Stimulated activated memory B cell treated with anti-CD40 and anti-IgM and Interleukin-4, amounts not matched to agents 10 μg/mL and 1 μg/mL and 100 μg/mL, for 72 hours (primary cell): ENCODE data around the gene HBZ.

Experiments
- ATAC-seq: fragments of 150-1000 bp; cut with Tn5 transposase; 2 replicates; pipeline ENCODE4 v1.10.0; 2021
- H3K27ac Mint-ChIP-seq: one replicate; pipeline ENCODE4 v1.8.0; 2022; ENCODE audit warnings: mild to moderate bottlenecking, mixed read lengths
- H3K27me3 Mint-ChIP-seq: one replicate; pipeline ENCODE4 v1.8.0; 2022; ENCODE audit warnings: mixed read lengths
- H3K36me3 Mint-ChIP-seq: one replicate; pipeline ENCODE4 v1.8.0; 2022; ENCODE audit warnings: mixed read lengths
- H3K4me1 Mint-ChIP-seq: one replicate; pipeline ENCODE4 v1.8.0; 2022; ENCODE audit warnings: mixed read lengths
- H3K4me3 Mint-ChIP-seq: one replicate; pipeline ENCODE4 v1.8.0; 2022; ENCODE audit warnings: mild to moderate bottlenecking, moderate library complexity, mixed read lengths
- H3K9me3 Mint-ChIP-seq: one replicate; pipeline ENCODE4 v1.8.0; 2022; ENCODE audit warnings: mixed read lengths

The HBZ gene

GRCh38 chr16:178668-179015 lies 26.2 kb downstream of the HBZ start:
- Mint-ChIP-seq H3K27ac (no peak overlapping the region), H3K36me3 (no peaks in the 10 kb centered on the region), H3K27me3 (peaks cover 41% of the 10 kb centered on the region), H3K4me1 (peaks cover 18% of the 10 kb centered on the region), H3K4me3 (no peak overlapping the region), H3K9me3 (no peaks in the 10 kb centered on the region)
- ATAC-seq = no peak

GRCh38 chr16:179211-180092 lies 27.0 kb downstream of the HBZ start:
- no peaks in the 10 kb centered on the region for H3K9me3 Mint-ChIP-seq
- H3K4me3 Mint-ChIP-seq = no peak overlapping the region
- peaks cover 33% of the 10 kb centered on the region for H3K27me3 Mint-ChIP-seq
- no peaks in the 10 kb centered on the region for H3K36me3 Mint-ChIP-seq
- no peak for ATAC-seq
- H3K4me1 Mint-ChIP-seq = peaks cover 13% of the 10 kb centered on the region
- H3K27ac Mint-ChIP-seq = no peak overlapping the region

GRCh38 chr16:180101-180675 lies 27.7 kb downstream of the HBZ start, which contains the start of gene HBQ1:
TSS of gene HBQ1 (plus strand) at chr16:180459. CDS start at chr16:180487, 28 bp downstream.
- H3K27ac Mint-ChIP-seq = no peak within 1 kb of the TSS
- H3K4me3 Mint-ChIP-seq = no peak within 1 kb of the TSS
- H3K27me3 Mint-ChIP-seq = peaks cover 25% of the 10 kb centered on the region
- peaks cover 6% of the 10 kb centered on the region for H3K4me1 Mint-ChIP-seq
- ATAC-seq = no peak
- no peaks in the 10 kb centered on the region for H3K9me3 Mint-ChIP-seq
- peaks cover 3% of the 10 kb centered on the region for H3K36me3 Mint-ChIP-seq

GRCh38 chr16:180681-181564 lies 28.5 kb downstream of the HBZ start:
- Mint-ChIP-seq H3K4me1 (no peaks in the 10 kb centered on the region), H3K27me3 (peaks cover 18% of the 10 kb centered on the region), H3K36me3 (peaks cover 10% of the 10 kb centered on the region), H3K4me3 (no peak overlapping the region), H3K27ac (no peak overlapping the region), H3K9me3 (no peaks in the 10 kb centered on the region)
- peak; percentile 84 for ATAC-seq

- Mint-ChIP-seq H3K27ac (no peak overlapping the region), H3K9me3 (no peaks in the 10 kb centered on the region), H3K4me1 (no peaks in the 10 kb centered on the region), H3K4me3 (no peak overlapping the region), H3K36me3 (peaks cover 11% of the 10 kb centered on the region), H3K27me3 (peaks cover 18% of the 10 kb centered on the region)
- no peak for ATAC-seq
Observed at GRCh38 chr16:181565-182021, 29.1 kb downstream of the HBZ start.

- Mint-ChIP-seq H3K27ac (no peak overlapping the region), H3K4me1 (no peaks in the 10 kb centered on the region), H3K36me3 (peaks cover 19% of the 10 kb centered on the region), H3K9me3 (no peaks in the 10 kb centered on the region), H3K4me3 (no peak overlapping the region), H3K27me3 (peaks cover 7% of the 10 kb centered on the region)
- ATAC-seq = no peak
Observed at GRCh38 chr16:183005-183404, 30.6 kb downstream of the HBZ start.

GRCh38 chr16:185213-185612 lies 32.8 kb downstream of the HBZ start:
- ATAC-seq = no peak
- no peak overlapping the region for H3K27ac Mint-ChIP-seq

GRCh38 chr16:185691-186090 lies 33.2 kb downstream of the HBZ start:
- ATAC-seq = no peak
- Mint-ChIP-seq H3K4me1 (peaks cover 9% of the 10 kb centered on the region), H3K4me3 (no peak overlapping the region), H3K9me3 (no peaks in the 10 kb centered on the region), H3K36me3 (peaks cover 43% of the 10 kb centered on the region), H3K27me3 (no peaks in the 10 kb centered on the region), H3K27ac (no peak overlapping the region)

More at GRCh38 chr16:185213-185612, 32.8 kb downstream of the HBZ start:
- H3K36me3 Mint-ChIP-seq = peaks cover 40% of the 10 kb centered on the region
- no peaks in the 10 kb centered on the region for H3K27me3 Mint-ChIP-seq
- H3K4me3 Mint-ChIP-seq = no peak overlapping the region
- H3K4me1 Mint-ChIP-seq = peaks cover 9% of the 10 kb centered on the region
- no peaks in the 10 kb centered on the region for H3K9me3 Mint-ChIP-seq

GRCh38 chr16:187330-187729 lies 34.9 kb downstream of the HBZ start:
- Mint-ChIP-seq H3K27me3 (no peaks in the 10 kb centered on the region), H3K27ac (no peak overlapping the region), H3K4me1 (peaks cover 9% of the 10 kb centered on the region), H3K36me3 (peaks cover 59% of the 10 kb centered on the region), H3K4me3 (no peak overlapping the region), H3K9me3 (no peaks in the 10 kb centered on the region)
- no peak for ATAC-seq

- ATAC-seq = peak; percentile 50
- H3K27me3 Mint-ChIP-seq = no peaks in the 10 kb centered on the region
- H3K9me3 Mint-ChIP-seq = no peaks in the 10 kb centered on the region
- H3K4me1 Mint-ChIP-seq = peaks cover 9% of the 10 kb centered on the region
- peaks cover 67% of the 10 kb centered on the region for H3K36me3 Mint-ChIP-seq
- no peak overlapping the region for H3K4me3 Mint-ChIP-seq
- H3K27ac Mint-ChIP-seq = no peak overlapping the region
Observed at GRCh38 chr16:188674-189073, 36.2 kb downstream of the HBZ start.

GRCh38 chr16:189604-190186 lies 37.3 kb downstream of the HBZ start:
- H3K4me3 Mint-ChIP-seq = no peak overlapping the region
- H3K4me1 Mint-ChIP-seq = peaks cover 9% of the 10 kb centered on the region
- H3K9me3 Mint-ChIP-seq = no peaks in the 10 kb centered on the region
- no peak for ATAC-seq
- peaks cover 67% of the 10 kb centered on the region for H3K36me3 Mint-ChIP-seq
- no peaks in the 10 kb centered on the region for H3K27me3 Mint-ChIP-seq
- no peak overlapping the region for H3K27ac Mint-ChIP-seq

- Mint-ChIP-seq H3K36me3 (peaks cover 55% of the 10 kb centered on the region), H3K27me3 (no peaks in the 10 kb centered on the region), H3K4me1 (peaks cover 9% of the 10 kb centered on the region), H3K9me3 (no peaks in the 10 kb centered on the region), H3K4me3 (no peak overlapping the region), H3K27ac (peak overlapping the region; percentile 9)
- no peak for ATAC-seq
Observed at GRCh38 chr16:191831-192230, 39.4 kb downstream of the HBZ start.

- Mint-ChIP-seq H3K27ac (no peak overlapping the region), H3K9me3 (no peaks in the 10 kb centered on the region), H3K4me3 (no peak overlapping the region), H3K4me1 (peaks cover 9% of the 10 kb centered on the region), H3K36me3 (peaks cover 50% of the 10 kb centered on the region), H3K27me3 (no peaks in the 10 kb centered on the region)
- no peak for ATAC-seq
Observed at GRCh38 chr16:192686-193085, 40.2 kb downstream of the HBZ start.

- Mint-ChIP-seq H3K9me3 (no peaks in the 10 kb centered on the region), H3K4me3 (no peak overlapping the region), H3K36me3 (peaks cover 45% of the 10 kb centered on the region), H3K27me3 (no peaks in the 10 kb centered on the region), H3K27ac (no peak overlapping the region), H3K4me1 (peaks cover 9% of the 10 kb centered on the region)
- ATAC-seq = no peak
Observed at GRCh38 chr16:193441-193840, 41.0 kb downstream of the HBZ start.

GRCh38 chr16:194516-194915 lies 42.1 kb downstream of the HBZ start:
- no peak overlapping the region for H3K4me3 Mint-ChIP-seq
- ATAC-seq = no peak
- H3K4me1 Mint-ChIP-seq = no peaks in the 10 kb centered on the region
- H3K27me3 Mint-ChIP-seq = no peaks in the 10 kb centered on the region
- H3K27ac Mint-ChIP-seq = no peak overlapping the region
- peaks cover 34% of the 10 kb centered on the region for H3K36me3 Mint-ChIP-seq
- H3K9me3 Mint-ChIP-seq = no peaks in the 10 kb centered on the region
